HepG2 (cell line): Measurements from ENCODE around the gene PSMB3. TPM values are rescaled to one million over a fixed set of nuclear protein-coding genes. Genes with fewer than 3 reads are reported as not detected.

Experiments used
- ATM ChIP-seq: fragments of 450-650 bp; IDR thresholded peaks from 2 replicates; pipeline ENCODE4 v1.7.1; 2017; ENCODE audit warnings: mild to moderate bottlenecking, borderline replicate concordance
- IKZF1 ChIP-seq: fragments of 450-650 bp; IDR thresholded peaks from 2 replicates; pipeline ENCODE4 v1.7.1; 2016
- MAF1 ChIP-seq: sonication (generic); formaldehyde crosslinking; IDR thresholded peaks from 2 replicates; pipeline ENCODE4 v1.5.0; 2020; ENCODE audit warnings: missing genetic modification reagents, borderline replicate concordance
- NR2F6 ChIP-seq, 2 experiments: IDR thresholded peaks; 2 replicates each; pipeline ENCODE4 v1.6.1; 2016; ENCODE audit warnings: antibody characterized with exemption in 1 of 2, mild to moderate bottlenecking in 1 of 2
- PPARG ChIP-seq: conservative IDR thresholded peaks from 2 replicates; pipeline ENCODE4 v1.6.1; 2016; ENCODE audit warnings: missing biosample characterization, missing genetic modification reagents
- PRDM4 ChIP-seq: sonication (generic); formaldehyde crosslinking; IDR thresholded peaks from 2 replicates; pipeline ENCODE4 v1.9.0; 2021; ENCODE audit warnings: missing genetic modification reagents, borderline replicate concordance
- RXRA ChIP-seq: sonication (generic); formaldehyde crosslinking; IDR thresholded peaks from 2 replicates; pipeline ENCODE4 v1.5.1; 2020; ENCODE audit warnings: missing genetic modification reagents
- SMARCC2 ChIP-seq: fragments of 450-650 bp; IDR thresholded peaks from 2 replicates; pipeline ENCODE4 v1.6.1; 2017; ENCODE audit warnings: antibody characterized with exemption, mild to moderate bottlenecking
- SNAI1 ChIP-seq: sonication (generic); formaldehyde crosslinking; IDR thresholded peaks from 2 replicates; pipeline ENCODE4 v1.5.0; 2020; ENCODE audit warnings: mild to moderate bottlenecking, missing genetic modification reagents, borderline replicate concordance
- SSRP1 ChIP-seq: IDR thresholded peaks from 2 replicates; pipeline ENCODE4 v1.6.1; 2016; ENCODE audit warnings: control low read depth
- TARDBP ChIP-seq: sonication (generic); formaldehyde crosslinking; IDR thresholded peaks from 2 replicates; pipeline ENCODE4 v1.8.0; 2022; ENCODE audit warnings: mild to moderate bottlenecking, missing genetic modification reagents
- TCF7 ChIP-seq: sonication (generic); IDR thresholded peaks from 2 replicates; pipeline ENCODE4 v1.6.1; 2016; ENCODE audit warnings: antibody characterized with exemption, low read depth
- ZBTB40 ChIP-seq, 2 experiments: fragments of 450-650 bp in 1 of 2; sonication (generic) in 1 of 2; formaldehyde crosslinking in 1 of 2; IDR thresholded peaks; 2 replicates each; pipeline versions ENCODE4 v1.6.1 to v1.8.0; 2016 to 2022; ENCODE audit warnings: antibody characterized with exemption in 1 of 2, mild to moderate bottlenecking in 1 of 2, missing genetic modification reagents in 1 of 2
- ZFP62 ChIP-seq: sonication (generic); formaldehyde crosslinking; IDR thresholded peaks from 2 replicates; pipeline ENCODE4 v1.4.0; 2020; ENCODE audit warnings: missing genetic modification reagents
- ZFYVE20 ChIP-seq: sonication (generic); formaldehyde crosslinking; IDR thresholded peaks from 2 replicates; pipeline ENCODE4 v1.8.0; 2023; ENCODE audit warnings: low read depth, mild to moderate bottlenecking, moderate library complexity, missing genetic modification reagents, borderline replicate concordance
- ZNF260 ChIP-seq: sonication (generic); formaldehyde crosslinking; IDR thresholded peaks from 2 replicates; pipeline ENCODE4 v1.4.0; 2020; ENCODE audit warnings: missing genetic modification reagents, low read depth, mild to moderate bottlenecking, borderline replicate concordance
- ZNF740 ChIP-seq: sonication (generic); formaldehyde crosslinking; IDR thresholded peaks from 2 replicates; pipeline ENCODE4 v1.4.0; 2020; ENCODE audit warnings: missing genetic modification reagents
- polyA plus RNA-seq, 8 experiments: library from polyadenylated mRNA; depleted of rRNA in 3 of 8; stranded (reverse) in 7 of 8; unstranded in 1 of 8; fragments of >200 nt; fragmentation: Illumina TruSeq in 4 of 8; extraction: Trizol in 4 of 8; gene quantifications; 2 replicates each; pipeline versions ENCODE4 v1.2.1 to v1.2.3, GENCODE V29; 2011 to 2016; ENCODE audit warnings: low read depth in 4 of 8, missing spikeins in 1 of 8, mixed read lengths in 1 of 8; ENCODE audit not compliant: insufficient read depth in 1 of 8
- total RNA-seq, 5 experiments: library from RNA; depleted of rRNA; stranded (reverse); fragments of >200 nt; fragmentation: Illumina TruSeq; extraction: Trizol; gene quantifications; 2 replicates each; pipeline ENCODE4 v1.2.3, GENCODE V29; 2016; ENCODE audit warnings: low read depth in 1 of 5

The PSMB3 gene
- total and polyA plus RNA-seq, 2 of the 13 experiments (the other 11 are each of a cell fraction or from before 2014, with no cell fraction given), result 366 to 517 TPM

GRCh38 chr17:38706505-38707216 lies 45.9 kb upstream of the PSMB3 start (continued):
- TF ChIP-seq ZBTB40 (IDR thresholded peaks at IDR 0.05) (no peak), ZBTB40 (CRISPR knock-in tag; IDR thresholded peaks at IDR 0.05) (no peak), ZNF740 (CRISPR knock-in tag) (peak; percentile 20), MAF1 (no peak), NR2F6 (IDR thresholded peaks at IDR 0.05) (no peak), NR2F6 (CRISPR knock-in tag; IDR thresholded peaks at IDR 0.05) (no peak), PRDM4 (CRISPR knock-in tag) (no peak), TARDBP (CRISPR knock-in tag) (peak; percentile 32; the same call in 1 of the 2 replicates), SMARCC2 (no peak), TCF7 (peak; percentile 19; the same call in 1 of the 2 replicates), SSRP1 (CRISPR knock-in tag) (no peak), SNAI1 (no peak), ZFYVE20 (no peak), ZFP62 (CRISPR knock-in tag) (no peak), RXRA (CRISPR knock-in tag) (no peak), IKZF1 (no peak), PPARG (no peak), ATM (no peak), ZNF260 (CRISPR knock-in tag) (no peak)
